PC-9 (cell line): ENCODE data around the gene SPINK2. TPM values are rescaled to one million over a fixed set of nuclear protein-coding genes. Genes with fewer than 3 reads are reported as not detected.
A peak's percentile ranks its signal among the peaks of the same experiment; 100 is the strongest.

ENCODE experiments used
- BruUV-seq: library from RNA; stranded (reverse); fragments of 400-500 nt; replicated peaks from 2 replicates; lab custom pipeline; 2021; lab: Mats Ljungman, UMichigan
- CTCF ChIA-PET: fragments of 300-600 bp; sonication (Branson Sonifier 250); formaldehyde crosslinking; loops from one replicate; lab custom pipeline; 2022; ENCODE audit warnings: antibody characterized with exemption; lab: Charles Lee
- POLR2A ChIA-PET: fragments of 300-600 bp; sonication (Branson Sonifier 250); formaldehyde crosslinking; loops from one replicate; lab custom pipeline; 2022; ENCODE audit warnings: antibody characterized with exemption; ENCODE audit not compliant: unreplicated experiment; lab: Charles Lee
- DNase-seq, 2 experiments: peaks; one replicate each; pipeline versions ENCODE4 v3.0.0 to v3.0.0-alpha.2; 2015 to 2022; ENCODE audit warnings: mixed read lengths in 1 of 2
- H2AFZ ChIP-seq: fragments of 200-600 bp; sonication (generic); 2 replicates; pipeline ENCODE4 v1.8.1; 2017; ENCODE audit warnings: antibody characterized with exemption
- H3F3A ChIP-seq: fragments of 200-600 bp; sonication (generic); 2 replicates; pipeline ENCODE4 v1.8.1; 2017; ENCODE audit warnings: antibody characterized with exemption, mild to moderate bottlenecking, low read depth; ENCODE audit not compliant: insufficient read depth
- H3K27ac ChIP-seq: fragments of 200-600 bp; sonication (generic); 2 replicates; pipeline ENCODE4 v1.6.1; 2016; ENCODE audit warnings: mixed run types
- H3K27me3 ChIP-seq: fragments of 200-600 bp; sonication (generic); 2 replicates; pipeline ENCODE4 v1.6.1; 2016; ENCODE audit warnings: low read depth, mixed run types; ENCODE audit not compliant: insufficient read depth
- H3K36me3 ChIP-seq: fragments of 200-600 bp; sonication (generic); 2 replicates; pipeline ENCODE4 v1.6.1; 2016; ENCODE audit warnings: low read depth, mixed run types
- H3K4me1 ChIP-seq: fragments of 200-600 bp; sonication (generic); replicated peaks from 2 replicates; pipeline ENCODE4 v1.6.1; 2016; ENCODE audit warnings: mixed run types; ENCODE audit not compliant: insufficient read depth
- H3K4me2 ChIP-seq: fragments of 200-600 bp; sonication (generic); 2 replicates; pipeline ENCODE4 v1.6.1; 2017; ENCODE audit warnings: mixed run types
- H3K4me3 ChIP-seq: fragments of 200-600 bp; sonication (generic); 2 replicates; pipeline ENCODE4 v1.6.1; 2016; ENCODE audit warnings: mixed run types
- H3K79me2 ChIP-seq: fragments of 200-600 bp; sonication (generic); 2 replicates; pipeline ENCODE4 v1.6.1; 2017; ENCODE audit warnings: low read depth, mixed run types
- H3K9me2 ChIP-seq: fragments of 200-600 bp; sonication (generic); 2 replicates; pipeline ENCODE4 v1.8.1; 2017; ENCODE audit warnings: mild to moderate bottlenecking; ENCODE audit not compliant: insufficient read depth
- H3K9me3 ChIP-seq: fragments of 200-600 bp; sonication (generic); 2 replicates; pipeline ENCODE4 v1.8.1; 2016; ENCODE audit warnings: low read depth; ENCODE audit not compliant: insufficient read depth
- H4K20me1 ChIP-seq: fragments of 200-600 bp; sonication (generic); 2 replicates; pipeline ENCODE4 v1.8.1; 2017; ENCODE audit not compliant: insufficient read depth
- EZH2 ChIP-seq: fragments of 200-600 bp; sonication (generic); IDR thresholded peaks from 2 replicates; pipeline ENCODE4 v1.8.0; 2017; ENCODE audit warnings: antibody characterized with exemption, low read depth
- intact Hi-C: fragments of 100-400 bp; cut with micrococcal nuclease; formaldehyde crosslinking; loops from one replicate; pipeline ENCODE4 v1.10.0; 2022; ENCODE audit not compliant: unreplicated experiment
- total RNA-seq: library from RNA; stranded (reverse); gene quantifications from 2 replicates; pipeline ENCODE4 v1.2.3, GENCODE V29; 2021
- TF ChIP-seq, protein P1 (sequence below): fragments of 200-600 bp; sonication (generic); conservative IDR thresholded peaks from 2 replicates; pipeline ENCODE4 v1.6.1; 2017; ENCODE audit warnings: mixed run types, antibody characterized with exemption, mild to moderate bottlenecking, moderate library complexity

The SPINK2 gene
- total RNA-seq, 1 experiment from 2014 or later, result not detected

DNA sequence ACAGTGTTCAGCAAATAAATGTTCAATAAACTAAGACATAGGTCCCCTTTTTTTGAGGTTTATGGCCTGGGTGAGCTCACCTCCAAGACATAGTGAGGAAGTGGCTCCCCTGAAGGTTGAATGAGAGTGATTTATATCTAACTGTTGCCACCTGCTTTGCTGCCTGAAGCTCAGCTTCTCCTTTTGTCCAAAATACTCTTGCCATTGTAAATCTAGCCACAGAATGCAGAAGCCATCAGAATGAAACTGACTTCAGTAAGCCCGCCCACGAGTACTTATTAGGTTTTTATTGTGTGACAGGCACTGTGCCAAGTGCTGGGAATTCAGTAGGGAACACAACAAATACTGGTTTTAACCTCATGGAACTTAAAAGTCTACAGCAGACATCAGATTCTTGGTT lies 18.0 kb downstream of the SPINK2 start:
- intact Hi-C loops, result loop anchor here (5.0 kb wide), 1 partner anchor 46 kb away; no protein-coding TSS in a partner anchor
- Histone ChIP-seq H3K36me3 (no peaks in the 10 kb centered on the region), H3K9me3 (no peaks in the 10 kb centered on the region), H3K4me1 (no peaks in the 10 kb centered on the region), H2AFZ (no peak overlapping the region), H3K27ac (no peak overlapping the region), H3K79me2 (no peaks in the 10 kb centered on the region), H3K4me3 (no peak overlapping the region), H3K27me3 (no peaks in the 10 kb centered on the region), H3K9me2 (no peaks in the 10 kb centered on the region), H4K20me1 (no peaks in the 10 kb centered on the region), H3K4me2 (no peak overlapping the region), H3F3A (no peaks in the 10 kb centered on the region)
- ChIA-PET POLR2A (interaction anchor here (0.6 kb wide), 1 partner anchor 337 kb away, joined by 5 read pairs; no protein-coding TSS in a partner anchor), CTCF (no interaction called here)
- no peak for DNase-seq
- TF ChIP-seq, protein P1, sequence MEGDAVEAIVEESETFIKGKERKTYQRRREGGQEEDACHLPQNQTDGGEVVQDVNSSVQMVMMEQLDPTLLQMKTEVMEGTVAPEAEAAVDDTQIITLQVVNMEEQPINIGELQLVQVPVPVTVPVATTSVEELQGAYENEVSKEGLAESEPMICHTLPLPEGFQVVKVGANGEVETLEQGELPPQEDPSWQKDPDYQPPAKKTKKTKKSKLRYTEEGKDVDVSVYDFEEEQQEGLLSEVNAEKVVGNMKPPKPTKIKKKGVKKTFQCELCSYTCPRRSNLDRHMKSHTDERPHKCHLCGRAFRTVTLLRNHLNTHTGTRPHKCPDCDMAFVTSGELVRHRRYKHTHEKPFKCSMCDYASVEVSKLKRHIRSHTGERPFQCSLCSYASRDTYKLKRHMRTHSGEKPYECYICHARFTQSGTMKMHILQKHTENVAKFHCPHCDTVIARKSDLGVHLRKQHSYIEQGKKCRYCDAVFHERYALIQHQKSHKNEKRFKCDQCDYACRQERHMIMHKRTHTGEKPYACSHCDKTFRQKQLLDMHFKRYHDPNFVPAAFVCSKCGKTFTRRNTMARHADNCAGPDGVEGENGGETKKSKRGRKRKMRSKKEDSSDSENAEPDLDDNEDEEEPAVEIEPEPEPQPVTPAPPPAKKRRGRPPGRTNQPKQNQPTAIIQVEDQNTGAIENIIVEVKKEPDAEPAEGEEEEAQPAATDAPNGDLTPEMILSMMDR, result no peak
- TF ChIP-seq EZH2, result no peak
- no TSS peak for BruUV-seq

DNA sequence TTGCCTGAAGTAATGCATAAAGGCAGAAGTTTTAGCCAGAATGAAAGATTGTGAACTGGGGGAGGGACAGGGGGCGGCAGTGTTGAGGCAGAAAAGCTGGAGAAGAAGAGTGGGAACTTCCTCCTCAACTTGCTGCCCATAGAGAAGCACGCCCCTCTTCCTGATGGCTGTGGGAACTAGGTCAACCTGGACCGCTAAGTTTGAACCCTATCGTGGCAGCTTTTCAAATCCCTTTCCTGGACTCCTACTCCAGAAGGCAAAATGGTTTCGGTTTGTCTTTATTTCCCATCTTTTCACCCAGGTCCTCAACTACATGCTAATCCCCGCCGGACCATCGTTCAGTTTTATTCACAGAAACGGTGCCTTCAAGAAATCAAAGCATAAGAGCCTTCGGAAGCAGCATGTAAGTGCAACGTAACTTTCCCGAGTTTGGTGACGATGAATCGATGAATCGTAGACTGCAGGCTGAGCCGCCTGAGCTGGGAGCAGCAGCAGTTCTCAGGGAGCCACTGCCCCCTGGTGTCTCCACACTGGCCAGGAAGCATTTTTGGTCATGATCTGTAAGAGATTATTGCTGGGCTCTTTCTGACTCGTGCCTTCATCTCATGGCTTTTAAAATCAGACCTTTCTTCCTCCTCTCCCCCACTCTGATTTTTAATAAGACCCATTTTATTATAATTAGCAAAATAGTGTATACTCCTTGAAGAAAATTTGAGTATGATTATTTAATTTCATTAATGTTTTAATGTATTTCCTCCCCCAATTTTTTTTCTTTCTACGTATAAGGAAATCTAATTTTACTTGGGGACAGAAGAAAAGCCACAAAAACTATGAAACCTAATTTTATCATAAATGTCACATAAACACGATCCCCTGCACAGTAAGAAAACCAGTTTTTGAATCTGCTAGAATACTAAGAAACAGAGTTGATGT lies 21.4 kb downstream of the SPINK2 start:
- no peaks in the 10 kb centered on the region for H3F3A ChIP-seq
- peak overlapping the region; percentile 37; the same call in 1 of the 2 replicates for H3K27ac ChIP-seq
- CTCF ChIA-PET, result interaction anchor here (0.5 to 1.0 kb wide), 2 partner anchors 199 to 224 kb away, joined by 4 read pairs; no protein-coding TSS in a partner anchor
- no TSS peak for BruUV-seq
- H3K79me2 ChIP-seq, result no peaks in the 10 kb centered on the region
- POLR2A ChIA-PET, result no interaction called here
- H3K27me3 ChIP-seq, result no peaks in the 10 kb centered on the region
- no peaks in the 10 kb centered on the region for H3K9me3 ChIP-seq
- no peaks in the 10 kb centered on the region for H3K36me3 ChIP-seq
- intact Hi-C loops, result loop anchor here (1.0 to 5.0 kb wide), 5 partner anchors 43 to 256 kb away; no protein-coding TSS in a partner anchor
- H2AFZ ChIP-seq, result peak overlapping the region; percentile 92
- DNase-seq, result peak; percentile 70 to 72
- no peaks in the 10 kb centered on the region for H3K4me1 ChIP-seq
- no peak for TF ChIP-seq EZH2
- TF ChIP-seq, protein P1, result peak; percentile 87
- peak overlapping the region; percentile 91 for H3K4me2 ChIP-seq
- peak overlapping the region; percentile 81 for H3K4me3 ChIP-seq
- no peaks in the 10 kb centered on the region for H3K9me2 ChIP-seq
- no peaks in the 10 kb centered on the region for H4K20me1 ChIP-seq

DNA sequence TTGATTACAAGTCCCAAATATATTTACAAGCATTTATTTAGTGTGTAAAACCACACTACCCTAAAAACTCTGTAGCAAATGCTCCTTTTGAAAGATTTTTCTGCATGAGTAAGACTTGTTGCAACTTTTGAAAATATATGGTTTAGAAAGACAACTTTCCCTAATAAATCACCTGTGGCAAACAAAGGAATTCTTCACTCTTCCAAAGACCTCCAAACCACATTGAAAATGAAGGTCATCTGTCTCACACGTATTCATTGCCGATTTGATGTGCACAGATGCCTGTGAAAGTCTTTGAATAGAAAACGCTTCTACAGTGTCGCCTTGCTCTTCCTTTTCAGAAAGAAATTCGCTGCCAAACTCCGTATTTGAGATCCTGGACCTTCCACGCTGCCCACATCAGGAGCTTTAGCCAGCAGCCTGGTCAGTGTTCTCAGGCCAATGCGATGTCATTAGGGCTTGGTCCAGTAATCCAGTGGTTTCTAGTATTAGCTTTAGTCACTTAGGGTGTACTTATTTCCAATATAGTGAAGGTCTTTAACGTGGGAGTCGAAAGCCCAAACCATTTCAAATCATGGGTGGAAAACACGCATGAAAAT lies 22.2 kb downstream of the SPINK2 start:
- POLR2A ChIA-PET, result no interaction called here
- peak overlapping the region; percentile 81 for H3K4me3 ChIP-seq
- TF ChIP-seq EZH2, result no peak

More for the DNA sequence above, 22.2 kb downstream of the SPINK2 start:
- Histone ChIP-seq H3K36me3 (no peaks in the 10 kb centered on the region), H3K9me3 (no peaks in the 10 kb centered on the region), H4K20me1 (no peaks in the 10 kb centered on the region), H3K4me1 (no peaks in the 10 kb centered on the region), H3K4me2 (peak overlapping the region; percentile 91), H3K9me2 (no peaks in the 10 kb centered on the region), H2AFZ (peak overlapping the region; percentile 92; the same call in 1 of the 2 replicates), H3K27ac (no peak overlapping the region), H3K27me3 (no peaks in the 10 kb centered on the region), H3F3A (no peaks in the 10 kb centered on the region), H3K79me2 (no peaks in the 10 kb centered on the region)
- no TSS peak for BruUV-seq
- intact Hi-C loops, result no loop called here
- CTCF ChIA-PET, result no interaction called here
- DNase-seq, result no peak
